ENCODE measurements around the gene DRGX. TPM values are rescaled to one million over a fixed set of nuclear protein-coding genes. Genes with fewer than 3 reads are reported as not detected.

Gene DRGX
- total RNA-seq, 1 donor from 2014 or later: not detected

GRCh38 chr10:49361178-49361554 is 34.7 kb downstream of the DRGX start:
- no peak for DNase-seq

- DNase-seq: no peak
Measured at GRCh38 chr10:49360271-49361177, 35.4 kb downstream of the DRGX start.

- DNase-seq: peak; percentile 15
Measured at GRCh38 chr10:49359349-49360270, 36.3 kb downstream of the DRGX start.

GRCh38 chr10:49357910-49358309 is 38.0 kb downstream of the DRGX start:
- no peak for DNase-seq

GRCh38 chr10:49356944-49357343 is 38.9 kb downstream of the DRGX start:
- DNase-seq: no peak

- no peak for DNase-seq
Measured at GRCh38 chr10:49356181-49356580, 39.7 kb downstream of the DRGX start.

- DNase-seq: no peak
Measured at GRCh38 chr10:49355221-49355620, 40.7 kb downstream of the DRGX start.

GRCh38 chr10:49354593-49354992 is 41.3 kb downstream of the DRGX start:
- DNase-seq: no peak

GRCh38 chr10:49353895-49354566 is 41.9 kb downstream of the DRGX start:
- no peak for DNase-seq

- DNase-seq: no peak
Measured at GRCh38 chr10:49353026-49353894, 42.6 kb downstream of the DRGX start.

GRCh38 chr10:49352323-49352722 is 43.6 kb downstream of the DRGX start:
- no peak for DNase-seq

GRCh38 chr10:49351669-49352068 is 44.2 kb downstream of the DRGX start:
- DNase-seq: no peak

GRCh38 chr10:49350846-49351532 is 44.9 kb downstream of the DRGX start:
- DNase-seq: no peak

- no peak for DNase-seq
Measured at GRCh38 chr10:49350138-49350537, 45.8 kb downstream of the DRGX start.

- no peak for DNase-seq
Measured at GRCh38 chr10:49349390-49349789, 46.5 kb downstream of the DRGX start.

GRCh38 chr10:49348593-49348992 is 47.3 kb downstream of the DRGX start:
- DNase-seq: no peak

GRCh38 chr10:49347827-49348226 is 48.1 kb downstream of the DRGX start:
- DNase-seq: no peak

GRCh38 chr10:49347342-49347741 is 48.5 kb downstream of the DRGX start:
- DNase-seq: no peak

GRCh38 chr10:49344840-49345239 is 51.0 kb downstream of the DRGX start:
- no peak for DNase-seq

- no peak for DNase-seq
Measured at GRCh38 chr10:49338604-49339003, 57.3 kb downstream of the DRGX start.

- DNase-seq: no peak
Measured at GRCh38 chr10:49335364-49335972, 60.4 kb downstream of the DRGX start.

All from dermis blood vessel endothelial cell (primary cell).